ENCODE results near the gene FEZF1. TPM values are rescaled to one million over a fixed set of nuclear protein-coding genes. Genes with fewer than 3 reads are reported as not detected.
A peak's percentile ranks its signal among the peaks of the same experiment; 100 is the strongest.

The FEZF1 gene
- total RNA-seq, 1 experiment from 2014 or later: not detected

DNA sequence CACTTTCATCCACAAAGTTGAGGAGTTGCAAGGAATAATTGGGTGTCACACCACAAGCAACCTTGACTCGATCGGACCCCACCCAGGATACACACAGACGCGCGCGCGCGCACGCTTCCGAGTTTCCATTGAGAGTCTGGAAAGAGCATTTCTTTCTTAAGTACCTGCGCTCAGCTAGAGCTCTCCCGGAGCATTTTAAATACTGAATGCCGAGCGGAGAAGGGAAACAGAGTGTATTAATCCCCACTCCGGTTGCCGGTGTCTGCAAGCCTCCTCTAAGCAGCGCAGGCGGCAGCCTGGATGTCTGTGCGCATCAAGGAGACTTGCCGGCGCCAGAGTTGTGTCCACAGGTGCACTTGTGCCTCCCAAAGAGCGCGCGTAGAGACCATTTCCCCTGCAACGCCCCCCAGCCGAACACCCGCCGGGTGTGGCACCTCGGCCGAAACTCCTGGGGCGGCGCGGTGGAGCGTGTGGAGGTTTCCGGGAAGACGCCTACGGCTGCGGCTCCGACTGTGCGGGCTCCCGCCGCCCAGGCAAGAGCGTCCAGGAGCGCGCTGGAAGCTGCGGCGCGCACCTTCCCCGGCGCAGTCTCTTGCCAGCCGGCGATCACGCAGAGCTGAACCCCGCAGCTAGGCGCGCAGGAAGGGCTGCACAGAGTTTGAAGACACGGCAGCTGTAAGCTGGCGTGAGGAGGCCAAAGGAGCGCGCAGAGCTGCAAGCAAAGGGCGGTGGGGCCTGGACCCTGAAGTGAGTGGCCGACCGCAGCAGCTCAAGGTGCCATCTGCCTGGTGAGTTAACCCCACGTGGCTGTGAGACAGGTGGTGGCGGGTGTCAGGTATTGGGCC lies 1.1 kb upstream of the FEZF1 start:
- Mint-ChIP-seq H3K4me3 (ENCODE audit: low read depth, unreplicated experiment) (peak overlapping the region; percentile 89), H3K36me3 (ENCODE audit: insufficient read depth, unreplicated experiment) (peaks cover 22% of the 10 kb centered on the region), H3K27ac (ENCODE audit: unreplicated experiment) (no peak overlapping the region), H3K4me1 (ENCODE audit: low read depth, unreplicated experiment) (peaks cover 12% of the 10 kb centered on the region), H3K27me3 (ENCODE audit: unreplicated experiment) (peaks cover 52% of the 10 kb centered on the region), H3K9me3 (ENCODE audit: low read depth, unreplicated experiment) (no peaks in the 10 kb centered on the region)
- TF ChIP-seq, protein P1, sequence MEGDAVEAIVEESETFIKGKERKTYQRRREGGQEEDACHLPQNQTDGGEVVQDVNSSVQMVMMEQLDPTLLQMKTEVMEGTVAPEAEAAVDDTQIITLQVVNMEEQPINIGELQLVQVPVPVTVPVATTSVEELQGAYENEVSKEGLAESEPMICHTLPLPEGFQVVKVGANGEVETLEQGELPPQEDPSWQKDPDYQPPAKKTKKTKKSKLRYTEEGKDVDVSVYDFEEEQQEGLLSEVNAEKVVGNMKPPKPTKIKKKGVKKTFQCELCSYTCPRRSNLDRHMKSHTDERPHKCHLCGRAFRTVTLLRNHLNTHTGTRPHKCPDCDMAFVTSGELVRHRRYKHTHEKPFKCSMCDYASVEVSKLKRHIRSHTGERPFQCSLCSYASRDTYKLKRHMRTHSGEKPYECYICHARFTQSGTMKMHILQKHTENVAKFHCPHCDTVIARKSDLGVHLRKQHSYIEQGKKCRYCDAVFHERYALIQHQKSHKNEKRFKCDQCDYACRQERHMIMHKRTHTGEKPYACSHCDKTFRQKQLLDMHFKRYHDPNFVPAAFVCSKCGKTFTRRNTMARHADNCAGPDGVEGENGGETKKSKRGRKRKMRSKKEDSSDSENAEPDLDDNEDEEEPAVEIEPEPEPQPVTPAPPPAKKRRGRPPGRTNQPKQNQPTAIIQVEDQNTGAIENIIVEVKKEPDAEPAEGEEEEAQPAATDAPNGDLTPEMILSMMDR (IDR thresholded peaks at IDR 0.05; ENCODE audit: unreplicated experiment): no peak
- intact Hi-C loops (cut with micrococcal nuclease; ENCODE audit: unreplicated experiment): no loop called here
- no TSS peak for BruUV-seq (replicated peaks)
- CTCF ChIA-PET: interaction anchor here (0.5 to 0.6 kb wide), 2 partner anchors 48 to 769 kb away, joined by 3 read pairs; no protein-coding TSS in a partner anchor
- peak; percentile 44 for DNase-seq

DNA sequence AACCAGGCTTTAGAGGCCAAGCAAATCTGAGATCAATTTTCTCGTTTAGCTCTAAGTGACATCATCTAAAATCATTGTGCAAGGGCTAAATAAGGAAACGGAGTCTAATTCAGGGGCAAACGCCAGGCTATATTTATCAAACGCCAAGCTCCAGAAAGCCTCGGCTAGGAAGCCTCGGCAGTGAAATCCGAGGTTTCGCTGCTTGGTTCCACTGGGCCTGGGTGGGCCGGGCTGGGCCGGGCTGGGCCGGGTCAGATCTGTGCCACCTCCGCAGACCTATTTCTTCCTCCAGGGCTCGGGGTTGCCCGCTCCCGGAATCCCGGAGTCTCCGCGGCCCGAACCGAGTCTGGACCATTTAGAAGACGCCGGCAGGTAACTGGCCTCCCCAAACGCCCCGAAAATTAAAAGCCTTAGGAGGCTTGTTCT lies 459 bp upstream of the FEZF1 start:
- no peak for DNase-seq
- H3K27me3 Mint-ChIP-seq (ENCODE audit: unreplicated experiment): peaks cover 52% of the 10 kb centered on the region
- peaks cover 12% of the 10 kb centered on the region for H3K4me1 Mint-ChIP-seq (ENCODE audit: low read depth, unreplicated experiment)
- TF ChIP-seq, protein P1 (IDR thresholded peaks at IDR 0.05; ENCODE audit: unreplicated experiment): no peak
- peak overlapping the region; percentile 89 for H3K4me3 Mint-ChIP-seq (ENCODE audit: low read depth, unreplicated experiment)
- no peaks in the 10 kb centered on the region for H3K9me3 Mint-ChIP-seq (ENCODE audit: low read depth, unreplicated experiment)
- peaks cover 22% of the 10 kb centered on the region for H3K36me3 Mint-ChIP-seq (ENCODE audit: insufficient read depth, unreplicated experiment)
- no peak overlapping the region for H3K27ac Mint-ChIP-seq (ENCODE audit: unreplicated experiment)
- CTCF ChIA-PET: interaction anchor here (0.5 to 0.7 kb wide), 3 partner anchors 15 to 210 kb away, joined by 3 to 5 read pairs (median 3); no protein-coding TSS in a partner anchor
- TSS peak; percentile 62 for BruUV-seq (replicated peaks)
- intact Hi-C loops (cut with micrococcal nuclease; ENCODE audit: unreplicated experiment): no loop called here

DNA sequence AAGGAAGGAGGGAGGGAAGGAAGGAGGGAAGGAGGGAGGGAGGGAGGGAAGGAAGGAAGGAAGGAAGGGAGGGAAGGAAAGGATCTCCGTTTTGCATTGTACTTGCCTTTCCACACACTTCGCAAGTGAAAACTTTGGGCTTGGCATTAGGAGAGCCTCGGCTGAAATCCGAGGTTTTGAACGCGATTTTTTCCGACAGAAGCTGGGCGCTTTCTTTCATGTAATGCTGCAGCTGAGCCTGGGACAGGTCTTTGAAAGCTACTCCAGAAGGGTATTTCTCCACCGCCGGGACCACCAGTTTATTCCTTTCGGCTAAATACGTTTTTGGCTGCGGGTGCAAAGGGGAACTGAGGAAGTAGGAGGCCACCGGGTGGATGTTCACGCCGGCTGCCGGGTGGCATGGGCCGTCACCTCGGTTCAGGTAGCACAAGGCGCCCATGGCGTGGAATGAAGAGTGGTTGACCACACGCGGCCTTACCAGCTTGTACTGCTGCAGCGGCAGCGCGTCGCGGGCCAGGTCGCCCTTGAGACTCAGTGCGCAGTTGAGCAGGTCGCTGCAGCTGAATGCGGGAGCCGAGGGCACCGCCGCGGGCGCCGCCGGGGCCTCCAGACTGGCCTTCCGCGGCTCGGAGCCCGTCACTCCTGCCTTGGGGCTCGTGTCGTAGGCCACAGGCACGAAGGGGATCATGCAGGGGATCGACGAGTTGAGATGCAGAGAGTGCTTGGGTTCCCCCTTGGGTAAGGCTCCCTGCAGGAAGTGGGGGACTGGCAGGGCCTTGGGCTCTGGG lies 825 bp downstream of the FEZF1 start:
- Mint-ChIP-seq H3K36me3 (ENCODE audit: insufficient read depth, unreplicated experiment) (peaks cover 22% of the 10 kb centered on the region), H3K27ac (ENCODE audit: unreplicated experiment) (no peak overlapping the region), H3K4me1 (ENCODE audit: low read depth, unreplicated experiment) (peaks cover 19% of the 10 kb centered on the region), H3K4me3 (ENCODE audit: low read depth, unreplicated experiment) (peak overlapping the region; percentile 89), H3K9me3 (ENCODE audit: low read depth, unreplicated experiment) (no peaks in the 10 kb centered on the region), H3K27me3 (ENCODE audit: unreplicated experiment) (peaks cover 52% of the 10 kb centered on the region)
- TF ChIP-seq, protein P1 (IDR thresholded peaks at IDR 0.05; ENCODE audit: unreplicated experiment): no peak
- DNase-seq: no peak
- intact Hi-C loops (cut with micrococcal nuclease; ENCODE audit: unreplicated experiment): no loop called here
- no TSS peak for BruUV-seq (replicated peaks)
- CTCF ChIA-PET: no interaction called here

DNA sequence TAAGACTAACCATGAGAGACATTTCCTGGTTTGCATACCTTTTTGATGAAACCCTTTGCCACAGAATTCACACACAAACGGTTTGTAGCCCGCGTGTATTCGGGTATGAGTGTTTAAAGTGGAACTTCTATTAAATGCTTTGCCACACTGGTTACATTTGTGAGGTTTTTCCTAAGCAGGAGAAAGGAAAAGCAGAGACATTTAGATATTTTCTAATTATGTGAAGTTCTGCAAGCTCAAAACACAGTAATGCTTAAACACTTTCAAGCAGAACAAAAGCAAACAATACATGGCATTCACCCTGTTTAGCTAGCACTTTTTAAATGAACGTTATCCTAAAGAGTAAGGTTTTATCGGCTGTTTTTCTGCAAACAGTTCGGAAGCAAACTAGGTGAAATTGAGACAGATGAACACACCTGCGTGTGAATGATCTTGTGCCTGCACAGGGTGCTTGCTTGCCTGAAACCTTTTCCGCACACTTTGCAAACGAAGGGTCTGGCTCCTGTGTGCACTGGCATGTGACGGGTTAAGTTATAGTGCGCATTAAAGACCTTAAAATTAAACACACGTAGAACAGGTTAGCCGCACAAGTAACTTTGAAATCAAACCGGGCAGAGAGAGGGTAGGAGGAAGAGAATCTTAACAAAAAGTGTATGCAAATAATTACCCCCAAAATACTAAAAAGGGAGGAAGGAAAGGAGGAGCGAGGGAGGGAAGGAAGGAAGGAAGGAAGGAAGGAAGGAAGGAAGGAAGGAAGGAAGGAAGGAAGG lies 1.6 kb downstream of the FEZF1 start:
- BruUV-seq (replicated peaks): no TSS peak
- Mint-ChIP-seq H3K27me3 (ENCODE audit: unreplicated experiment) (peaks cover 52% of the 10 kb centered on the region), H3K36me3 (ENCODE audit: insufficient read depth, unreplicated experiment) (peaks cover 22% of the 10 kb centered on the region), H3K4me1 (ENCODE audit: low read depth, unreplicated experiment) (peaks cover 26% of the 10 kb centered on the region), H3K9me3 (ENCODE audit: low read depth, unreplicated experiment) (no peaks in the 10 kb centered on the region), H3K4me3 (ENCODE audit: low read depth, unreplicated experiment) (peak overlapping the region; percentile 89), H3K27ac (ENCODE audit: unreplicated experiment) (no peak overlapping the region)
- TF ChIP-seq, protein P1 (IDR thresholded peaks at IDR 0.05; ENCODE audit: unreplicated experiment): no peak
- intact Hi-C loops (cut with micrococcal nuclease; ENCODE audit: unreplicated experiment): no loop called here
- CTCF ChIA-PET: no interaction called here
- DNase-seq: no peak

All from Calu3 (cell line).